B cell (primary cell): ENCODE data around the gene GBE1. TPM values are rescaled to one million over a fixed set of nuclear protein-coding genes. Genes with fewer than 3 reads are reported as not detected.
"Not testable (repeated sequence)": the region's sequence is repeated elsewhere in the genome, so short reads cannot be mapped to it uniquely, and the experiment has no call there.

Experiments used
- ATAC-seq: fragments of 200-7000 bp; cut with Tn5 transposase; one replicate; pipeline ENCODE4 v1.10.0; 2021; ENCODE audit warnings: low read depth, mild to moderate bottlenecking, moderate number of reproducible peaks, moderate library complexity
- CTCF ChIA-PET: fragments of 350-600 bp; sonication (Branson Sonifier 250); formaldehyde crosslinking; loops from one replicate; lab custom pipeline; 2021; ENCODE audit warnings: antibody characterized with exemption, inconsistent platforms; lab: Charles Lee
- POLR2A ChIA-PET: fragments of 350-600 bp; sonication (Branson Sonifier 250); formaldehyde crosslinking; loops from one replicate; lab custom pipeline; 2021; ENCODE audit warnings: antibody characterized with exemption; lab: Charles Lee
- DNase-seq: peaks from one replicate; pipeline ENCODE4 v3.0.0; 2013
- H2AFZ ChIP-seq: 2 replicates; pipeline ENCODE4 v1.6.1; 2012; ENCODE audit warnings: mild to moderate bottlenecking, low read depth, low read length; ENCODE audit not compliant: insufficient read depth, poor library complexity, severe bottlenecking
- H3K27ac ChIP-seq, 2 donors: 1 replicate in 1 of 2; 2 replicates in 1 of 2; pipeline ENCODE4 v1.5.1; 2012 to 2013; ENCODE audit warnings: low read length in 2 of 2, mild to moderate bottlenecking in 2 of 2, moderate library complexity in 1 of 2
- H3K27me3 ChIP-seq, 4 experiments: fragments of 200-600 bp in 1 of 4; sonication (generic) in 1 of 4; replicated peaks in 1 of 4; 1 replicate in 2 of 4; 2 replicates in 2 of 4; pipeline versions ENCODE4 v1.6.1 to v1.7.0; 2013 to 2016; ENCODE audit warnings: low read length in 3 of 4, mild to moderate bottlenecking in 2 of 4, mixed read lengths in 1 of 4, moderate library complexity in 1 of 4; ENCODE audit not compliant: insufficient read depth in 4 of 4, control insufficient read depth in 3 of 4; ENCODE audit errors: control extremely low read depth in 1 of 4
- H3K36me3 ChIP-seq, 2 experiments: replicated peaks in 1 of 2; 1 replicate in 1 of 2; 2 replicates in 1 of 2; pipeline versions ENCODE4 v1.6.1 to v1.7.1; 2013; ENCODE audit warnings: low read length in 1 of 2; ENCODE audit not compliant: insufficient read depth in 2 of 2, control insufficient read depth in 1 of 2; ENCODE audit errors: control extremely low read depth in 1 of 2, extremely low read depth in 1 of 2
- H3K4me1 ChIP-seq, 2 donors: fragments of 200-600 bp in 1 of 2; sonication (generic) in 1 of 2; 1 replicate in 1 of 2; 2 replicates in 1 of 2; pipeline versions ENCODE4 v1.5.1 to v1.6.1; 2013 to 2017; ENCODE audit warnings: low read length in 2 of 2; ENCODE audit not compliant: control insufficient read depth in 2 of 2, insufficient read depth in 2 of 2
- H3K4me2 ChIP-seq: replicated peaks from 2 replicates; pipeline ENCODE3; 2012; ENCODE audit warnings: mild to moderate bottlenecking, low read depth, low read length; ENCODE audit not compliant: poor library complexity, severe bottlenecking
- H3K4me3 ChIP-seq, 5 experiments: fragments of 200-600 bp in 1 of 5; sonication (generic) in 1 of 5; 1 replicate in 3 of 5; 2 replicates in 2 of 5; pipeline versions ENCODE4 v1.5.1 to v1.7.0; 2011 to 2016; ENCODE audit warnings: low read length in 4 of 5, mild to moderate bottlenecking in 4 of 5, low read depth in 2 of 5, control low read depth in 1 of 5, moderate library complexity in 1 of 5; ENCODE audit not compliant: insufficient read depth in 1 of 5; ENCODE audit errors: control extremely low read depth in 1 of 5, extremely low read depth in 1 of 5
- H3K79me2 ChIP-seq: fragments of 200-600 bp; sonication (generic); one replicate; pipeline ENCODE4 v1.6.0; 2016; ENCODE audit warnings: low read length; ENCODE audit not compliant: control insufficient read depth, insufficient read depth
- H3K9ac ChIP-seq: fragments of 200-600 bp; sonication (generic); 2 replicates; pipeline ENCODE4 v1.6.1; 2017; ENCODE audit warnings: mild to moderate bottlenecking, low read length, moderate library complexity
- H3K9me3 ChIP-seq, 3 donors: one replicate each; pipeline versions ENCODE4 v1.6.1 to v1.7.1; 2013; ENCODE audit warnings: low read length in 2 of 3; ENCODE audit not compliant: control insufficient read depth in 2 of 3, insufficient read depth in 1 of 3; ENCODE audit errors: control extremely low read depth in 1 of 3
- H4K20me1 ChIP-seq: 2 replicates; pipeline ENCODE4 v1.6.0; 2012; ENCODE audit warnings: mild to moderate bottlenecking, low read length; ENCODE audit not compliant: insufficient read depth, control insufficient read depth, poor library complexity, severe bottlenecking
- H3K27ac Mint-ChIP-seq: one replicate; pipeline ENCODE4 v1.8.0; 2021; ENCODE audit warnings: mixed read lengths
- H3K27me3 Mint-ChIP-seq: one replicate; pipeline ENCODE4 v1.8.0; 2021; ENCODE audit warnings: mixed read lengths
- H3K4me1 Mint-ChIP-seq: one replicate; pipeline ENCODE4 v1.8.0; 2021; ENCODE audit warnings: mixed read lengths
- H3K4me3 Mint-ChIP-seq: one replicate; pipeline ENCODE4 v1.8.0; 2021; ENCODE audit warnings: mixed read lengths
- H3K9me3 Mint-ChIP-seq: one replicate; pipeline ENCODE4 v1.8.0; 2022; ENCODE audit warnings: mixed read lengths; ENCODE audit not compliant: insufficient read depth
- EZH2 ChIP-seq: IDR thresholded peaks from 2 replicates; pipeline ENCODE4 v1.6.1; 2012; ENCODE audit warnings: borderline replicate concordance, low read depth, mild to moderate bottlenecking, moderate library complexity, low read length; ENCODE audit not compliant: insufficient read depth, poor library complexity, severe bottlenecking
- WGBS: methylation state at CpG from one replicate; pipeline ENCODE4 v1.1.5; 2013; ENCODE audit warnings: missing lambda C conversion rate; ENCODE audit not compliant: insufficient coverage; 5-methylcytosine and 5-hydroxymethylcytosine counted together
- intact Hi-C: fragments of 100-400 bp; cut with micrococcal nuclease; formaldehyde crosslinking; loops from one replicate; pipeline ENCODE4 v1.10.0; 2022
- polyA plus RNA-seq: library from polyadenylated mRNA; depleted of rRNA; stranded (reverse); fragments of >200 nt; gene quantifications from 2 replicates; pipeline ENCODE4 v1.2.3, GENCODE V29; 2012
- total RNA-seq, 2 donors: library from RNA; stranded (reverse); fragments of 120-200 nt in 1 of 2; gene quantifications; 1 replicate in 1 of 2; 2 replicates in 1 of 2; pipeline versions ENCODE4 v1.2.3 to v1.2.4, GENCODE V29; 2013 to 2022
- TF ChIP-seq, protein P1 (sequence below): fragments of 200-600 bp; IDR thresholded peaks from one replicate; pipeline ENCODE4 v1.8.0; 2022; ENCODE audit warnings: antibody characterized with exemption, mild to moderate bottlenecking

The GBE1 gene
- total and polyA plus RNA-seq, 2 donors (not counting 1 experiment from before 2014, with no cell fraction given) = 3.4 to 20.8 TPM

DNA sequence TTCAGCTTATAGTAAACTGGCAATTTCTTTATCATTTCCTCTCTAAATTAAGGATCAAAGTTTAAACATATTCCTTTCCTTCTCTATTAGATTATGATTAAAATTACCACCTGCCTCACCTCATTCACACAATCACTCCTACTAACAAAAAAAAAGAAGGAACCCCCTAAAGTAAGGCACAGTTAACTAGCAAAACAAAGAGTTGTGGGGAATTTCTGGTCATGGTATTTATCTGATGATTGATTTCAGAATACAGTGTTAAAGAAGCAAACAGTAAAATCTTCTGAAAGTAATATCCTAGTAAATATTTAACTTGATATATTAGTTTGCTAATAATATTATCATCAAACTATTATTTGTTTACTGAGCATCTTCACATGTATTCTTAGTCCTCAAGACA, 8.8 kb downstream of the GBE1 start:
- peaks cover 5% of the 10 kb centered on the region for H3K9me3 Mint-ChIP-seq
- CTCF ChIA-PET = no interaction called here

DNA sequence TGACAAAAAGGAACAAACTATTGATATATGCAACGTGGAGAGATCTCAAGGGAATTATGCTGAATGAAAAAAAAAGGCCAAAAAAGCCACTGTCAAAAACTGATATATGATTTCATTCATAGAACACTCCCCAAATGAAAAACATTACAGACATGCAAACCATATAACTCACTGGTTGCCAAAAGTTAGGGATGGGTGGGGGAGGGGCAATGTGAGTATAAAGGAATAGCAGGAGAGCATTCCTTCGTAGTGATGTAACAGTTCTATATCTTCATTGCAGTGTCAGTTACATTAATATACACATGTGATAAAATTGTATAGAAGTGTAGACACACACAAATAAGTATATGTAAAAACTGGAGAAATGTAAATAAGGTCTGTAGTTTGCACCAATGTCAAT, 12.2 kb downstream of the GBE1 start:
- no peak overlapping the region for H2AFZ ChIP-seq
- no peak for DNase-seq

More for the DNA sequence above, 8.8 kb downstream of the GBE1 start:
- Histone ChIP-seq H3K36me3 (peaks cover 0 to 7% of the 10 kb centered on the region in 2 experiments), H2AFZ (no peak overlapping the region), H3K9ac (no peak overlapping the region), H3K9me3 (peaks cover 0 to 3% (median 0%) of the 10 kb centered on the region in 3 donors), H3K79me2 (peaks cover 27% of the 10 kb centered on the region), H3K27me3 (no peaks in the 10 kb centered on the region), H3K4me2 (no peak overlapping the region), H3K4me3 (no peak overlapping the region), H4K20me1 (no peaks in the 10 kb centered on the region), H3K27ac (no peak overlapping the region), H3K4me1 (no peaks in the 10 kb centered on the region)
- intact Hi-C loops = no loop called here
- H3K4me3 Mint-ChIP-seq = no peak overlapping the region
- ATAC-seq = no peak
- POLR2A ChIA-PET = no interaction called here
- TF ChIP-seq EZH2 = no peak
- TF ChIP-seq, protein P1, sequence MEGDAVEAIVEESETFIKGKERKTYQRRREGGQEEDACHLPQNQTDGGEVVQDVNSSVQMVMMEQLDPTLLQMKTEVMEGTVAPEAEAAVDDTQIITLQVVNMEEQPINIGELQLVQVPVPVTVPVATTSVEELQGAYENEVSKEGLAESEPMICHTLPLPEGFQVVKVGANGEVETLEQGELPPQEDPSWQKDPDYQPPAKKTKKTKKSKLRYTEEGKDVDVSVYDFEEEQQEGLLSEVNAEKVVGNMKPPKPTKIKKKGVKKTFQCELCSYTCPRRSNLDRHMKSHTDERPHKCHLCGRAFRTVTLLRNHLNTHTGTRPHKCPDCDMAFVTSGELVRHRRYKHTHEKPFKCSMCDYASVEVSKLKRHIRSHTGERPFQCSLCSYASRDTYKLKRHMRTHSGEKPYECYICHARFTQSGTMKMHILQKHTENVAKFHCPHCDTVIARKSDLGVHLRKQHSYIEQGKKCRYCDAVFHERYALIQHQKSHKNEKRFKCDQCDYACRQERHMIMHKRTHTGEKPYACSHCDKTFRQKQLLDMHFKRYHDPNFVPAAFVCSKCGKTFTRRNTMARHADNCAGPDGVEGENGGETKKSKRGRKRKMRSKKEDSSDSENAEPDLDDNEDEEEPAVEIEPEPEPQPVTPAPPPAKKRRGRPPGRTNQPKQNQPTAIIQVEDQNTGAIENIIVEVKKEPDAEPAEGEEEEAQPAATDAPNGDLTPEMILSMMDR = no peak
- H3K27ac Mint-ChIP-seq = no peak overlapping the region
- no peak for DNase-seq
- H3K27me3 Mint-ChIP-seq = no peaks in the 10 kb centered on the region
- H3K4me1 Mint-ChIP-seq = no peaks in the 10 kb centered on the region

DNA sequence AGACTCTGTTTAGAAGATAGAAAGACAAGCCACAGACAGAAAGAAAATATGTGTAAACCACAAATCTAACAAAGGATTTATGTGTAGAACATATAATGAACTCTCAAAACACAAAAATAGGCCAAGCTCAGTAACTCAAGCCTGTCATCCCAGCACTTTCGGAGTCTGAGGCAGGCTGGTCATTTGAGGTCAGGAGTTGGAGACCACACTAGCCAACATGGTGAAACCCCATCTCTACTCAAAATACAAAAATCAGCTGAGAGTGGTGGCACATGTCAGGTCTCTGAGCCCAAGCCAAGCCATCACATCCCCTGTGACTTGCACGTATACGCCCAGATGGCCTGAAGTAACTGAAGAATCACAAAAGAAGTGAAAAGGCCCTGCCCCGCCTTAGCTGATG, 14.2 kb downstream of the GBE1 start:
- H3K9me3 Mint-ChIP-seq, intact Hi-C loops, DNase-seq, CTCF ChIA-PET, H3K4me1 ChIP-seq, H2AFZ ChIP-seq, H3K9ac ChIP-seq, H3K4me1 Mint-ChIP-seq, H3K27me3 ChIP-seq, H3K4me3 Mint-ChIP-seq, H3K9me3 ChIP-seq, H3K27ac ChIP-seq, POLR2A ChIA-PET, H3K27ac Mint-ChIP-seq, H4K20me1 ChIP-seq, H3K4me2 ChIP-seq, H3K27me3 Mint-ChIP-seq, H3K4me3 ChIP-seq, ATAC-seq, H3K36me3 ChIP-seq: not testable (repeated sequence)
- WGBS = 88% methylated on average over 1 of the region's 4 CpGs
- H3K79me2 ChIP-seq = peaks cover 12% of the 10 kb centered on the region

More for the DNA sequence above, 12.2 kb downstream of the GBE1 start:
- Histone ChIP-seq H4K20me1 (no peaks in the 10 kb centered on the region), H3K36me3 (peaks cover 0 to 7% of the 10 kb centered on the region in 2 experiments), H3K9me3 (peaks cover 0 to 2% (median 0%) of the 10 kb centered on the region in 3 donors), H3K79me2 (peaks cover 21% of the 10 kb centered on the region), H3K4me2 (no peak overlapping the region), H3K27me3 (no peaks in the 10 kb centered on the region), H3K4me1 (no peaks in the 10 kb centered on the region), H3K4me3 (no peak overlapping the region), H3K27ac (no peak overlapping the region), H3K9ac (no peak overlapping the region)
- WGBS = no CpG with 5 or more reads among the region's 2 CpGs
- POLR2A ChIA-PET = no interaction called here
- no peak for ATAC-seq
- intact Hi-C loops = no loop called here
- no peak overlapping the region for H3K4me3 Mint-ChIP-seq
- H3K4me1 Mint-ChIP-seq = no peaks in the 10 kb centered on the region
- CTCF ChIA-PET = no interaction called here
- no peaks in the 10 kb centered on the region for H3K9me3 Mint-ChIP-seq
- no peak overlapping the region for H3K27ac Mint-ChIP-seq
- H3K27me3 Mint-ChIP-seq = no peaks in the 10 kb centered on the region
- TF ChIP-seq EZH2 = no peak
- TF ChIP-seq, protein P1 = no peak
